Caco-2 (cell line): Measurements from ENCODE around the gene TSC22D2. TPM values are rescaled to one million over a fixed set of nuclear protein-coding genes. Genes with fewer than 3 reads are reported as not detected.

ENCODE experiments used
- BruUV-seq: library from RNA; stranded (reverse); fragments of 400-500 nt; replicated peaks from 2 replicates; lab custom pipeline; 2021; lab: Mats Ljungman, UMichigan
- CTCF ChIA-PET: fragments of 300-600 bp; sonication (Branson Sonifier 250); formaldehyde crosslinking; loops from one replicate; lab custom pipeline; 2022; ENCODE audit warnings: antibody characterized with exemption; lab: Charles Lee
- POLR2A ChIA-PET: fragments of 300-600 bp; sonication (Branson Sonifier 250); formaldehyde crosslinking; loops from one replicate; lab custom pipeline; 2022; ENCODE audit warnings: antibody characterized with exemption; lab: Charles Lee
- DNase-seq, 2 experiments: peaks; one replicate each; pipeline versions ENCODE4 v3.0.0 to v3.0.0-alpha.2; 2020 to 2022
- H3K27me3 ChIP-seq: replicated peaks from 2 replicates; pipeline ENCODE4 v1.6.0; 2011; ENCODE audit warnings: low read length; ENCODE audit not compliant: control insufficient read depth, insufficient read depth
- H3K36me3 ChIP-seq: 2 replicates; pipeline ENCODE4 v1.5.1; 2011; ENCODE audit warnings: low read length; ENCODE audit not compliant: control insufficient read depth, insufficient read depth
- H3K4me1 ChIP-seq: fragments of 250-450 bp; sonication (Bioruptor Pico); 2 replicates; pipeline ENCODE4 v1.5.1; 2020; ENCODE audit warnings: mild to moderate bottlenecking
- H3K4me3 ChIP-seq: 2 replicates; pipeline ENCODE4 v1.5.1; 2011; ENCODE audit warnings: low read depth, mild to moderate bottlenecking, control low read depth, low read length
- H3K9me3 ChIP-seq: fragments of 250-450 bp; sonication (Bioruptor Pico); 2 replicates; pipeline ENCODE4 v1.5.1; 2020; ENCODE audit warnings: mild to moderate bottlenecking, moderate library complexity
- H3K27ac Mint-ChIP-seq: one replicate; pipeline ENCODE4 v1.8.0; 2022; ENCODE audit warnings: mixed read lengths; ENCODE audit not compliant: unreplicated experiment
- H3K27me3 Mint-ChIP-seq: one replicate; pipeline ENCODE4 v1.8.0; 2022; ENCODE audit warnings: mixed read lengths; ENCODE audit not compliant: insufficient read depth, unreplicated experiment
- H3K36me3 Mint-ChIP-seq: one replicate; pipeline ENCODE4 v1.8.0; 2022; ENCODE audit warnings: mild to moderate bottlenecking, mixed read lengths; ENCODE audit not compliant: insufficient read depth, unreplicated experiment
- H3K4me1 Mint-ChIP-seq: one replicate; pipeline ENCODE4 v1.8.0; 2022; ENCODE audit warnings: low read depth, mixed read lengths; ENCODE audit not compliant: unreplicated experiment
- H3K4me3 Mint-ChIP-seq: one replicate; pipeline ENCODE4 v1.8.0; 2022; ENCODE audit warnings: mild to moderate bottlenecking, moderate library complexity, mixed read lengths; ENCODE audit not compliant: unreplicated experiment
- H3K9me3 Mint-ChIP-seq: one replicate; pipeline ENCODE4 v1.8.0; 2022; ENCODE audit warnings: mixed read lengths; ENCODE audit not compliant: unreplicated experiment
- intact Hi-C: fragments of 100-400 bp; cut with micrococcal nuclease; formaldehyde crosslinking; loops from one replicate; pipeline ENCODE4 v1.10.0; 2022; ENCODE audit not compliant: unreplicated experiment
- total RNA-seq: library from RNA; stranded (reverse); gene quantifications from 2 replicates; pipeline ENCODE4 v1.2.3, GENCODE V29; 2022
- TF ChIP-seq, protein P1 (sequence below), 2 experiments: fragments of 200-600 bp in 1 of 2; IDR thresholded peaks; 1 replicate in 1 of 2; 2 replicates in 1 of 2; pipeline versions ENCODE4 v1.5.1 to v1.8.0; 2011 to 2022; ENCODE audit warnings: antibody characterized with exemption in 1 of 2, control low read depth in 1 of 2, inconsistent platforms in 1 of 2, low read depth in 1 of 2, low read length in 1 of 2, mild to moderate bottlenecking in 1 of 2, moderate library complexity in 1 of 2; ENCODE audit not compliant: insufficient read depth in 1 of 2, severe bottlenecking in 1 of 2, unreplicated experiment in 1 of 2

TSC22D2 gene
- total RNA-seq, 1 experiment from 2014 or later: 30.8 TPM

DNA sequence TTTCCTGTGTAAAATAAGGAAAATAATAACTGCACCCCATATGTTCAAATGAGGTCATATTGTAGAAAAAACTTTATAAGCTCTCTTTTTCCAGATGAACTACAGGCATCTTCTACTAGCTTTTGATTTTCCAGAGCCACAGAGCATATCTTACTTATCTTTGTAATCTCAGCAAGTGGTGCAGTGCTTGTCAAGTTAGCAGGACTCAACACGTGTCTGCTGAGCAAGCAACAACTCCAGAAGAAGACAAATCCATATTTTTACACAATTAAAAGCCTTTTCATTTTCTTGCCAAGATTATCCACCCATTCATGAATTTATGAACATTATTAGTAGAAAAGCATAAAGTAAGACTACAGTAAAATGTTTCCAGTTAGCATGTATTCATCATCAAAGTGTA is 14.4 kb upstream of the TSC22D2 start:
- Mint-ChIP-seq H3K27me3 (no peaks in the 10 kb centered on the region), H3K9me3 (no peaks in the 10 kb centered on the region), H3K36me3 (no peaks in the 10 kb centered on the region), H3K4me1 (peaks cover 15% of the 10 kb centered on the region), H3K27ac (no peak overlapping the region), H3K4me3 (no peak overlapping the region)
- intact Hi-C loops: no loop called here
- H3K36me3 ChIP-seq: no peaks in the 10 kb centered on the region
- no TSS peak for BruUV-seq
- H3K27me3 ChIP-seq: no peaks in the 10 kb centered on the region
- no peaks in the 10 kb centered on the region for H3K9me3 ChIP-seq
- ChIA-PET POLR2A (interaction anchor here (0.8 kb wide), 1 partner anchor 15 kb away, joined by 3 read pairs; no protein-coding TSS in a partner anchor), CTCF (no interaction called here)
- TF ChIP-seq, protein P1, sequence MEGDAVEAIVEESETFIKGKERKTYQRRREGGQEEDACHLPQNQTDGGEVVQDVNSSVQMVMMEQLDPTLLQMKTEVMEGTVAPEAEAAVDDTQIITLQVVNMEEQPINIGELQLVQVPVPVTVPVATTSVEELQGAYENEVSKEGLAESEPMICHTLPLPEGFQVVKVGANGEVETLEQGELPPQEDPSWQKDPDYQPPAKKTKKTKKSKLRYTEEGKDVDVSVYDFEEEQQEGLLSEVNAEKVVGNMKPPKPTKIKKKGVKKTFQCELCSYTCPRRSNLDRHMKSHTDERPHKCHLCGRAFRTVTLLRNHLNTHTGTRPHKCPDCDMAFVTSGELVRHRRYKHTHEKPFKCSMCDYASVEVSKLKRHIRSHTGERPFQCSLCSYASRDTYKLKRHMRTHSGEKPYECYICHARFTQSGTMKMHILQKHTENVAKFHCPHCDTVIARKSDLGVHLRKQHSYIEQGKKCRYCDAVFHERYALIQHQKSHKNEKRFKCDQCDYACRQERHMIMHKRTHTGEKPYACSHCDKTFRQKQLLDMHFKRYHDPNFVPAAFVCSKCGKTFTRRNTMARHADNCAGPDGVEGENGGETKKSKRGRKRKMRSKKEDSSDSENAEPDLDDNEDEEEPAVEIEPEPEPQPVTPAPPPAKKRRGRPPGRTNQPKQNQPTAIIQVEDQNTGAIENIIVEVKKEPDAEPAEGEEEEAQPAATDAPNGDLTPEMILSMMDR (IDR thresholded peaks at IDR 0.05; ENCODE audit: insufficient read depth in 1 of 2, low read depth in 1 of 2, low read length in 1 of 2, severe bottlenecking in 1 of 2, unreplicated experiment in 1 of 2): no peak
- H3K4me1 ChIP-seq: 0 out of 2 replicates have a peak, but pooled peaks cover 9% of the 10 kb centered on the region
- no peak overlapping the region for H3K4me3 ChIP-seq
- no peak for DNase-seq

DNA sequence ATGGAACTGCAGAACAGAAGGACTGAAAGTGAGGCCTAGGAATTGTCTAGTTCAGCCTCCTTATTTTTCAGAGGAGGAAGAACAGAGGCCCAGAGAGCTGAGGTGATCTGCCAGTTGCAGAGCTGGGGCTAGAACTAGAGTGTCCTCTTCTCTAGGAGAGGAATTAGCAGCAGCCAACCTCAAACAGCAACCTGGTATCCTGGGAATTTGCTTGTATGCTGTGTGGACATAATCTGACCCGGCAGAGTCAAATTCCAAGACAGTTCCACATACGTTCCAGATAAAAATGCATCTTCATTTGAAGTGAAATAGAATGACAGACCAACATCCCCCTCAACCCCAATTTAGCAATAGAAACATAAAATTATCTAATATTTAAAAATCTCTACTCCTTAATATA is 13.5 kb upstream of the TSC22D2 start:
- H3K4me1 Mint-ChIP-seq: peaks cover 11% of the 10 kb centered on the region
- no peaks in the 10 kb centered on the region for H3K9me3 Mint-ChIP-seq
- TF ChIP-seq, protein P1 (IDR thresholded peaks at IDR 0.05; ENCODE audit: insufficient read depth in 1 of 2, low read depth in 1 of 2, low read length in 1 of 2, severe bottlenecking in 1 of 2, unreplicated experiment in 1 of 2): no peak
- no TSS peak for BruUV-seq
- H3K4me3 ChIP-seq: no peak overlapping the region
- no peaks in the 10 kb centered on the region for H3K27me3 ChIP-seq
- no peaks in the 10 kb centered on the region for H3K27me3 Mint-ChIP-seq
- intact Hi-C loops: no loop called here
- H3K27ac Mint-ChIP-seq: no peak overlapping the region
- CTCF ChIA-PET: no interaction called here
- H3K36me3 Mint-ChIP-seq: no peaks in the 10 kb centered on the region
- H3K4me3 Mint-ChIP-seq: no peak overlapping the region
- H3K4me1 ChIP-seq: 0 out of 2 replicates have a peak, but pooled peaks cover 6% of the 10 kb centered on the region
- POLR2A ChIA-PET: no interaction called here
- no peaks in the 10 kb centered on the region for H3K9me3 ChIP-seq
- DNase-seq: no peak
- H3K36me3 ChIP-seq: no peaks in the 10 kb centered on the region

DNA sequence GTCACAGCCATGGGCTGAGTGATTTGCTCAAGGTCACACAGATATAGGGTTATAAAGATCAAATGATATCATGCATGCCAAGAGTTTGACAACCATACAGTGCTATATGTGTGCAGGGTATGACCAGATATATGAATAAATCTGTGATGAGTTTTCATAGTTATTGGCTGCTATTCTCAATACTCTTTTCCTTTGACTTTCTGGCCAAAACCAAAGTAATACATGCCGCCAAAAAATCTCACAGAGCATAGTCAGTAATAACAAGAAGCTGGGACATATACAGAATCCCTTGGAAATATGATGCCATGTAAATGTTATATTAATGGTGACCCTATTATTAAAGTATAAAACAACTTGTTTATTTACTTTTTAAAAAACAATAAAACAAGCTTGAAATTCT is 11.6 kb upstream of the TSC22D2 start:
- DNase-seq: no peak
- H3K27me3 ChIP-seq: no peaks in the 10 kb centered on the region
- BruUV-seq: no TSS peak
- POLR2A ChIA-PET: no interaction called here
- Mint-ChIP-seq H3K27ac (no peak overlapping the region), H3K4me1 (peaks cover 7% of the 10 kb centered on the region), H3K9me3 (no peaks in the 10 kb centered on the region), H3K36me3 (no peaks in the 10 kb centered on the region), H3K27me3 (no peaks in the 10 kb centered on the region), H3K4me3 (no peak overlapping the region)
- H3K9me3 ChIP-seq: no peaks in the 10 kb centered on the region
- intact Hi-C loops: no loop called here
- H3K4me1 ChIP-seq: peaks cover 13% of the 10 kb centered on the region; the same call in 1 of the 2 replicates
- TF ChIP-seq, protein P1 (IDR thresholded peaks at IDR 0.05; ENCODE audit: insufficient read depth in 1 of 2, low read depth in 1 of 2, low read length in 1 of 2, severe bottlenecking in 1 of 2, unreplicated experiment in 1 of 2): no peak
- no peak overlapping the region for H3K4me3 ChIP-seq
- no peaks in the 10 kb centered on the region for H3K36me3 ChIP-seq
- CTCF ChIA-PET: no interaction called here
